Mammary epithelial cell (primary cell): ENCODE results near the gene ZNF292.

ENCODE experiments used
- CTCF ChIP-seq, 2 donors: IDR thresholded peaks in 1 of 2; conservative IDR thresholded peaks in 1 of 2; 2 replicates each; pipeline ENCODE4 v1.5.1; 2011 to 2012; ENCODE audit warnings: inconsistent platforms in 2 of 2, low read length in 2 of 2, mild to moderate bottlenecking in 2 of 2, control low read depth in 1 of 2, low read depth in 1 of 2; ENCODE audit not compliant: insufficient read depth in 1 of 2; ENCODE audit errors: extremely low read depth in 1 of 2
- EZH2 ChIP-seq: IDR thresholded peaks from 2 replicates; pipeline ENCODE4 v1.6.1; 2012; ENCODE audit warnings: low read length, inconsistent platforms, borderline replicate concordance

- TF ChIP-seq CTCF (conservative IDR thresholded peaks at IDR 0.05 in 1 of 2, IDR thresholded peaks at IDR 0.05 in 1 of 2; ENCODE audit: extremely low read depth in 1 of 2, insufficient read depth in 1 of 2, low read depth in 1 of 2, low read length in 2 of 2) (no peak), EZH2 (no peak)
Observed at GRCh38 chr6:87224971-87225370, 69.6 kb downstream of the ZNF292 start.
